Stimulated activated CD8-positive, alpha-beta memory T cell treated with anti-CD3 and anti-CD28 coated beads, Interleukin-12 subunit alpha, Interleukin-12 subunit beta, amount 100 ng/mL, for 24 hours (primary cell): Measurements from ENCODE around the gene PSTK.

Source experiments
- DNase-seq: peaks from one replicate; pipeline ENCODE4 v3.0.0-alpha.2; 2020; ENCODE audit errors: extremely low read depth

The PSTK gene

DNA sequence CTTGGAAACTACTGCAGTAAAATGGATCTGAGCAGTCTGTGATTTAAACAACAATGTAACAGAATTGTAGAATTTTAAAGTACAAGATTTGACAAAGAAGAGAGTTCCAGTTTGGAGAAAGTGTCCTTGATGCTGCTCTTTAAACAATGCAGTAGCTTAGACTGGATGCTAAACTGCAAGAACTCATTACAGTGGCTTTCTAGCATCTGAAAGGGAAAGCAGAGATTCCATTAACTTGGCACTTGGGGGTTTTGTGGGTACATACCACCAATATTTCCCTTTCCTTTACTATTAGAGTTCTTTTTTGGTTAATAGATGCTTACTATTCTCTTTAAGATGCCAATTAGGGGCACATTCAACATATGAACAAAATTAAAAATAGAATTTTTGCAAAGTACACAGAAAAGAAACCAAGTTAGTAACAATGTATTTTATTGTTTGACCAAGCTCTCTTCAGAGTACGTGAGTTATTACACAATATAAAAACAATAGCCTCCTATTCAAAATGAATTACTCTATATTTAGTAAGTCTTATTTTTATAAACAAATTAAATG is 11.9 kb downstream of the PSTK start:
- no peak for DNase-seq

DNA sequence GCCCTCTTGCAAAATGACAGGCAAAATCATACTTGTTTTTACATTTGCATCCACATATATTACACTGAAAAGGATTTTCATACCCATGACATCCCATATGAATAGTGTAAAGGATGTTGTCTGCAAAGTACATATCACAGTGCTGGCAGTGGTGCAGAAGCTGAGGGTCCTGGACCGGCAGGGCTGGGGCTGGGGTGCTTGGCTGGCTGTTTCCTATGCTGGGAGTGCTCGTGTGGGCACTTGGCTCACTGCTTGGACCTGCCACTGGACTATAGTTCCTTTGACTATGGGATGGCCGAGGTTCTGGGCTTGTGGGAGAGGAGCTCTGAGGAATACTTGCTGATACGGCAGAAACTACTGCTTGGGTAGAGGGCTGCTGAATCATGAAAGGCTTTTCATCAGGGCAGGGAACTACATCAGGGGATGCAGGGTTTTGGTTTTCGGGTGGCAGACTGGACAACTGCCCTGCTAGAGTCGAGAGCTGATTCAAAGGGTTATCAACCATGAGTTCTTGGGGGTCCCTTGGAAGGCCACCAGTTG is 13.7 kb downstream of the PSTK start:
- no peak for DNase-seq

DNA sequence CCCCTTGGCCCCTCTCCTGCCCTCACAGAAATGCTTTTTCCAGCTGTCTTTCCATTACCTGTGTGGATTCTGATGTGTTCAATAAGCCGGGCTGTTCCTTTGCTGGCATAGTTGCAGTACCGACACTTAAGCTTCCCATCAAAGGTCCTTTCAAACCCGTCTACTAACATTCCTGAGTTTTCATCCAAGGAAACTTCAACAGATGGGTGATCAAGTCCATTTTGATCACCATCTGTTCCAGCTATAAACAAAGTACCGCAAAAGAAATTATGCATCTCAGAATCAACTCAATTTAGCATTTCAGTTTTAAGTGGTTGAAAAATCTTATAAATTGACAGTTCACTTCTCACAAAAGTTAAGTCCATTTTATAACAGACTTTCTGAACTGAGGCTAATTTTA is 15.7 kb downstream of the PSTK start:
- no peak for DNase-seq

DNA sequence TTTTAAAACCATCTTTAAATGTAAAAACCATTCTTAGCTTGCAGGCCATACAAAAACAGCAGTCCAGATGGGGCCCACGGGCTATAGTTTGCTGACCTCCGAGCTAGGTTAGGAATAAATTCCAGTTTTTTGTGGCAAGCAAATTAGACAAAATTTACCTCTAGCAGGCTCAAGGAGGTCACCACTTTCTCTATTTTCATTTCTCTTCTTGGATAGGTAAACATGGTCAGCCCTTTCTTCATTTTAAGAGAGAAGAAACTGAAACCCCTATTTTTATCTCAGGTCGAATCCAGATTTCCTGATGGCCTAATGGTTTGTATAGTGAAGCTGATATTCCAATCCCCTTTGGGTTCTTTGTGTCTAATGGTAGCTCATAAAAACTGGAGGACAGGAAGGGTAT is 17.7 kb downstream of the PSTK start:
- DNase-seq, result no peak

DNA sequence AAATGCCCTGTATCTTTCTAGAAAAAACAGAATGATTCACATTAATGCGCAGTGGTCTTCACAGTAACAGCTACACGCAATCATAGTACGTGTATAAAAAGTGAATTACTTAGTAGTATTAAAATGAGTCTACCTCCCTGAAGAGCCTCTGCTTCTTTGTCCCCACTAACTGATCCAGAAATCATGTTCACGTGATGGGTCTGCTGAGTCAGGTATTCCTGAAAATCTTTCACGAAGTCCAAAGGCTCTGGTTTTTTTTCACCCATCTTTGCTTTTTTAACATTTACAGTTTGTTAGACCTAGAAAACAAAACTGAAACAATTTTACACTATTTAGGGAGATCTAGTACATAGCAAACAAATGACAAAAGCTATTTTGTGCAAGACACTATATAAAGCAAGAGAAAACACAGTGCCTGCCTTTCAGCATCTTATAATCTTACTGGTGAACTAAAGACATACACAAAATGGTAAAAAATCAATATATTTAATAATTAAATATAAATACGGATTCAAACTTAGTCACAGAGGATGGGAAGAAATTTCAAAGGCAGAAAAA is 18.2 kb downstream of the PSTK start:
- DNase-seq, result no peak

DNA sequence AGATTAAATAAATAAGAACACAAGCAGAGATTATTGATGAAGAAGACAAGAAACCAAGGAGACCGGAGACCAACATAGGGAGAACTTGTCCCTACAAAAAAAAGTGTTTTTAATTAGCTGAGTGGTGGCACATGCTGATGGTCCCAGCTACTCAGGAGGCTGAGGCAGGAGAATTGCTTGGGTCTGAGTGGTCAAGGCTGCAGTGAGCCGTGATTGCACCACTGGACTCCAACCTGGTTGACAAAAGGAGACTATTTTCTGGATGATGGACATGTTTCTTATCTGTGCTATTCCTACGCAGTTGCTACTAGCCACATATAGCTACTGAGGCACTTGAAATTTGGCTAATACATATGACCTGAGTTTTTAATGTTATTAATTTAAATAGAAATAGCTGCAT is 18.7 kb downstream of the PSTK start:
- no peak for DNase-seq

DNA sequence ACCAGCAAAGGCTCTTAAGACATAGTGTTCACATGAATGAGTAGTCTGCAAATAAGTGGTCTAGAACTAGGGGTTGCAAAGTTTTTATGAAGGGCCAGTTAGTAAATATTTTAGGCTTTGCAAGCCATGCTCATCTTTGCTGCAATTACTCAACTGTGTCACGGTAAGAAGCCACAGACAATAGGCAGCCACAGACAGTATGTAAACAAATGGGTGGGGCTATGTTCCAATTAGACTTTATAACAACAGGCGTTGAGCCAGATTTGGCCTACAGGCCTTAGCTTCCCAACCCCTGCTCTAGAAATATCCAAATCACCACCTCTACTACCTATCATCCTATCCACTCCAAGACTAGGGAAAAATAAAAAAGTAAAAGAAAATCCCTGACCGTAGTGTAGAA is 19.1 kb downstream of the PSTK start:
- no peak for DNase-seq

DNA sequence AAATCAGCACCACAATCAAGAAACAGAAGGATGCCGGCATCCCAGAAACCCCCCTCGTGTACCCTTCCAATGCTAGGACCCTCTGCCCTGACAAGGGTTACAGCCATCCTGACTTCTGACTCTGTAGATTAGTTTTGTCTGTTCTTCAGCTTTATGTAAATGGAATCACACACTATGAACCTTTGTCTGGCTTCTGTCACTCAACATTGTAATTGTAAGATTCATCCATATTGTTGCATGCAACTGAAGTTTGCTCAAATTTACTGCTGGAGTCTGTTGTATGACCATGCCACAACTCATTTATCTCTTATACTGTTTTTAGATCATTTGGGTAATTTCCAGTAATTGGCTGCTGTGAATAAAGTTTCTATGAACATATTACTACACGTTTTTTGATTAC is 20.0 kb downstream of the PSTK start:
- no peak for DNase-seq

DNA sequence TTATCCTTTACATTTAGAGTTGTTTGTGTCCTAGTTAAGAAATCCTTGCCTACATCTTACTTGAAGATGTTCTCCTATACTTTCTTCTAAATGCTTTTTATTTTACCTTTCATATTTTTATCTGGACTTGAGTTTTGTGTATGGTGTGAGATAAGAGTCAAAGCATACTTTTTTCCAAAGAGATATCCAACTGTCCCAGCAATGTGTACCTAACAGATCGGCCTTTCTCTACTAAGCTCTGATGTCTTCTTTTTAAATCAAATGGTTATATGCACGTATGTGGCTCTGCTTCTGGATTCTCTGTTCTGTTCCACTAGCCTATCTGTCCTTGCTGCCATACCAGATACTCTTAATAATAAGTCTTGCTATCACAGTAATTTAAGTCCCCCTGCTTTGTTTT is 21.2 kb downstream of the PSTK start:
- no peak for DNase-seq

DNA sequence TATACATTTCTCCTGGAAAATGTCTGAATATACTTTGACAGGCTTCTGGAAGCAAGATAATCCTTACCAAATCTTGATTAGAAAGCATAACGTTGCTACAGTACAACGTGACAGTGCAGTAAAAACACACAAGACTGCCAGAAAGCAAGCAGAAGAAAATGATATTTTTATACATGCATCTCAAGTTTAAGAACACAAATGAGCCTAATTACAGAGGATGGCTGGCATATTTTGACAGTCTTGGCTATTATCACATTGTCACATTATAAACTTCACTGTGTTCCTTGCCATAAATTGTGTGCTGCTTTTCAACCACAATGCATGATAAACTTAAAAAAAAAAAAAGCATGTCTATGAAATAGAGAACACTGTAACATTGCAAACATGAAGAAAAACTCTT is 24.1 kb downstream of the PSTK start:
- no peak for DNase-seq

DNA sequence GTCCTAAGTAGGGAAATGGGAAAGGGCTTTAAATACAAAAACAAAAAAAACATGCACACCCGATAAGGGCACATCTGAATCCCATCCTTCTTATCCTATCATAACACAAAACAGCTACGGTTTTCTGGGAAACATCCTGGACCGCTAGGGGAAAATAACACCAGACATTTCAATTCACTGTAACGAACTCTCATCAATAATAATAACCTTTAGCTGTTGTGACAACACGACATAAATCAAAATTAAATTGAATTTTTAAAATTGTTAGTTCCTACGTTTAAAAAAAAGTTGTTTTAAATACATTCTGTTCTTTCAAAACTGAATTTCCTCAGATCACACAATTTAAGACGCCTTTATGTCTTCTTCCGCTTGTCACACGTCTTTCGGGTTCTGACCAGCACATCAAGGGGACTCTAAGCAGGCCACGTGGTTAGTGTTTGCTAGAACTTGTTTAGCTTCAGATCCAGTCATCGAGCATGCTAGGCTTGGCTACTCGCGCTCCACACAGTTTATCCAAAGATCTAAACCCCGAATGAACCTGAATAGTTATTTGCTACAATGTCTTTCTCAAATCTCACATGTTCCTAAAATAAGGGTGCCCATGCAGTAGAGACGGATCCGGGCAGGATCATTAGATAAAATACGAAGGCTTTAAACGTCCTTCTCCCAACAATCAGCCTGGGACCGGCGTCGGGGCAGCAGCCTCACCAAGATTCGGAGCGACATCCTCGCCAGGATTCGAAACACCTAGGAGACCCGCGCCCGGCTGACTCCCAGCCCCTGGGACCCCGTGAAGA is 27.6 kb downstream of the PSTK start:
- DNase-seq, result no peak

DNA sequence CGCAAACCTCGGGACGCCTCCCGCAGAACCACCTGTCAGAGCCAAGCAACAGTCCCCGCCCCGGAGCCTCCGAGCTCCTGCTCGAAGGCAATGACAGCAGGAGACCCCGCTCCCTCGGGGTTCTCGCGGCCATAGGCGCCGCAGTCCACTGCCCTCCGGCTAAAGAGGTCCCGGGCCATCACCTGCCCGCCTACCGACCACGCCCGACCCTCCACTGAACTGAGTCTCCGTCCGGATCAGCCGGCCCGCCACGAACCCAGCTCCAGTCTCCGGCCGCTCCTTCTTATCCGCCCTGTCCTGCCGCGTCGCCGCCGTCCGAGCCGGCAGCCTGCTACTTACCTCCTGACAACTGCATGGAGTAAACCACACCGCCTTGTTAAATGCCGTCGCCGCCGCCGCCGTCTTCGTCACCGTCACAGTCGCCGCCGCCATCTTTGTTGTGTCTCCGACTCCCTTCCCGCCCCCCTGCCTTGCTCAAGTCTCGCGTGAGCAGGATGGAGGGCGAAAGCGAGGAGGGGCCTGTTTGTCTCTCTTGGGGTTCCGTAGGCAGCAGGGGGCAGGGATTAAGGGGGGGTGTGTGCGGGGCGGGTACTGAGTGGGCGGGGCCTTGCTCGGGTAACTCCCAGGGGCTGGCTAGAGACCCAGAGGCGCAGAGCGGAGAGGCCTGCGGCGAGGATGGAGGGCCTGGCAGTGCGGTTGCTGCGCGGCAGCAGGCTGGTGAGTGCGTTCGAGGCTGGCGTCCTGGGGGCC is 28.3 kb downstream of the PSTK start, which contains the start of the genes ACADSB and IKZF5:
TSS of gene ACADSB (plus strand) at position 652 of the 750 bp plus-strand sequence. CDS start at position 676, 24 bp downstream.
TSS of gene IKZF5 (minus strand) at position 441 of the 750 bp plus-strand sequence. CDS start 10,170 bp downstream, outside the sequence.
- peak; percentile 89 for DNase-seq

DNA sequence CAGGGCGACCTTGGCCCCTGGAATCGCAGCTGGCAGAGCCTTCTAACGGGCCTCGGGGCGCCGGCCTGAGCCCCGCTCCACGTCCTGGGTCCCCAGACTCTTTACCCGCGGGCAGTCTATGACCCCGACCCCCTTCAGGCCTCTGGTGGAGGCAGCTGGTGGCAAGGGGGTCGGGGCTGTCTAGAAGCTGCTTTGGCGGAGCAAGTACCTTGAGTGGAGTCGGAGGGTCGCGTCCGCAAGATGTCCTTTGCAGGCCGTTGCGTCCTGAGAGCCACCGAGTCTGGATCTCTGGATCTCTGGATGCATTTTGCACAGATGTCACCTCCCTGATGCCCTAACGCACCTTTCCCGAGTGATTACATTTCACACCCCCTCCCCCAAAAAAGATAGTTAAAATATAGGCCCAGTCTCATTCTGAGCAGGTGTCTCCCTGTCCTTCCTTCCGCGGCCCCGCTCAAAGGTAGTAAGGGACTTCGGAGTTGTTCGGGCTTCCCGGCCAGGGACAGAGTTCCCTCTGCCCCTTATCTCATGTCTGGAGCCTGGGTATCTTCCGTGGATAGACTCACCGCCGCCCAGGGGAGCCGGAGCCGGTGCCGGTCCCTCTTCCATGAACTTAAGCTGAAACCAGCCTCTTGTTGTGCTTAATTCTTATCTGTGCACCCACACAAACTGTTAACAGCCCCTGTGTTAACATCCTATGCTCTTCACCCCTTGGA is 29.1 kb downstream of the PSTK start:
- DNase-seq, result peak; percentile 1

DNA sequence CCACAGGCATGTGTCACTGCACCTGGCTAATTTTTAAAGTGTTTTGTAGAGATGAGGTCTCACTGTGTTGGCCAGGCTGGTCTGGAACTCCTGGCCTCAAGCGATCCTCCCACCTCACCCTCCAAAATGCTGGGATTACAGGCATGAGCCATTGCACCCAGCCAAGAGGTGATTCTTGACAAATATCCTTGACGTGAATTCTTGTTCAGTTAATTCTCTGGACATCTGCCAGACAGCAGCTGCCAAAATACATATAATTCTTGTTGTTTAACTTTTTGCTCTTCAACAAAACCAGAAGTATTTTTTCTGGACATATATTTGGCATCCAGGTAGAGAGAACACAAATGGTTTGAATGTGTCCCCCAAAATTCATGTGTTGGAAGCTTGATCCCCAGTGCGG is 31.8 kb downstream of the PSTK start:
- DNase-seq, result no peak

DNA sequence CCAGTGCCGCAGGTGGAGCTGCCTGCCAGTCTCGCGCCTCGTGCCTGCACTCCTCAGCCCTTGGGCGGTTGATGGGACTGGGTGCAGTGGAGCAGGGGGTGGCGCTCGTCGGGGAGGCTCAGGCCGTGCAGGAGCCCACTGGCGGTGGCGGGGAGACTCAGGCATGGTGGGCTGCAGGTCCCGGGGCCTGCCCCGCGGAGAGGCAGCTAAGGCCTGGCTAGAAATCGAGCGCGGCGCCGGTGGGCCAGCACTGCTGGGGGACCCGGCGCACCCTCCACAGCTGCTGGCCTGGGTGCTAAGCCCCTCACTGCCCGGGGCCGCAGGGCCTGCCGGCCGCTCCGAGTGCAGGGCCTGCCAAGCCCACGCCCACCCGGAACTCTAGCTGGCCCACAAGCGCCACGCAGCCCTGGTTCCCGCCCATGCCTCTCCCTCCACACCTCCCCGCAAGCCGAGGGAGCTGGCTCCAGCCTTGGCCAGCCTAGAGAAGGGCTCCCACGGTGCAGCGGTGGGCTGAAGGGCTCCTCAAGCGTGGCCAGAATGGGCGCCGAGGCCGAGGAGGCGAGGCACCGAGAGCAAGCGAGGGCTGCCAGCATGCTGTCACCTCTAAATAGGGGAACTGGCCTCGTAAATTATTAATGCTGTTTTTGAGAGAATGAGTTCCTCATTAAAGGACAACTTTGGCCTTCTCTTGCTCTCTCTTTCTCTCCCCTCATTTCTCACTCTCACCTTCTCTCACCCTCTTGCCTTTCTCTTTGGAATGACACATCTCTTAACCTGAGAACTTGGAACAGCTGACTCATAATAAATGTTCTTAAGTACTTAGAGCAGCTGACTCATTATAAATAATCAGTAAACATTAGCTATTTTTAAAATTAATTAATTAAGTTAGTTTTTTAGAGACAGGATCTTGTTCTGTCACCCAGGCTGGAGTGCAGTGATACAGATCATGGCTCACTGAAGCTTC is 33.5 kb downstream of the PSTK start:
- no peak for DNase-seq

DNA sequence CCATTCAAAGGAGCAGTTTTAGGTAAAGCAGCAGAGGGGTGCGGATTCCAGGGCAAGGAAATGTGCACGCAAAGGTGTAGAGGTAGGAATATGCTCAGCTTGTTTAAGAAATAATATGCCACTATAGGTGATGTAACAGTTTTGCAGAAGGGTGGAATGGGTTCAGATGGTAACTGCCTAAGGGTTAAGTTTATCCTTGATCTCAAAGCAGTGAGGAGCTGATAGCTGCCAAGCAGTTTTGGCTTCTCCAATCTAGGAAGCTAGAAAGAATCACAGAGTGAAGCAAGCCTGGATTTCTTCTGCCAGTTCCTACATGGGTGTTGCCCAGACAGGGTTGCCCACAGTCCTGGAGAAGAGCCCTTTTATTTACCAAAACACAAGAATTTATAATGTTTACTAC is 34.6 kb downstream of the PSTK start:
- no peak for DNase-seq

DNA sequence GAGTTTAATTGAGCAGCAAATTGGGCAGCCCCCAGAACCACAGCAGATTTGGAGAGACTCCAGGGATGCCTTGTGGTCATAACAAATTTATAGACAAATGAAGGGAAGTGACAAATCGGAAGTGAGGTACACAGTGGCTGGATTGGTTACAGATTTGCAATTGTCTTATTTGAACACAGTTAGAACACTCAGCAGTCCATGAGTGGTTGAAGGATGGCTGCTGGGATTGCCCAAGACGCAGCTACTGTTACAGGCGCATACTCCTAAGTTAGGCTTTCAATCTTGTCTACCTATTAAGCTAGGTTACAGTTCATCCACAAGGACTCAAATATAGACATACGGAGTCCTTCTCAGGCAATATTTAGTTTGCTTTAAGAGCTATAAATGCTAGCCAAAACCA is 36.0 kb downstream of the PSTK start:
- DNase-seq, result no peak

DNA sequence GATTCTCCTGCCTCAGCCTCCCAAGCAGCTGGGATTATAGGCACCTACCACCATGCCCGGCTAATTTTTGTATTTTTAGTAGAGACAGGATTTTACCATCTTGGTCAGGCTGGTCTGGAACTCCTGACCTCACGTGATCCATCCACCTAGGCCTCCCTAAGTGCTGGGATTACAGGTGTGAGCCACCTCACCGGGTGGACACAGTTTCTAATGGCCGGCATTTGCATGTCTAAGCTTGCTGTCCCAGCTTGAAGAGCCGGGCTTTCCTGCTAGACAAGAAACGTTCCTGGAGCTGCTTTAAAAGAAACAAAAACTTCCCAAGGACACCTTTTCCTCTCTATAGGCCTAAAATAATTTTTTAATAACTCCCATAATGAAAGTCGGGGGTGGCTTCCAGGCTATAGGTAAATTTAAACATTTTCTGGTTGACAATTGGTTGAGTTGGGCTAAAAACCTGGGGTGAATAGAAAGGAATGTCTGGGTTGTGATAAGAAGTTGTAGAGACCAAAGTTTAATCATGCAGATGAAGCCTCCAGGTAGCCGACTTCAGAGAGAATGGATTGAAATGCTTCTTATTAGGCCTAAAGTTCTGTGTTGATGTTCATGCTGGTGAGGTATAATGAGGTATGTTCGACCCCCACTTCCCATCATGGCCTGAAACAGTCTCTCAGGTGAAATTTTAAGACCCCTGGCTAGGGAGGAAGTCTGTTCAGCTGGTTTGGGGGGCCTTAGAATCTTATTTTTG is 37.4 kb downstream of the PSTK start:
- DNase-seq, result no peak

DNA sequence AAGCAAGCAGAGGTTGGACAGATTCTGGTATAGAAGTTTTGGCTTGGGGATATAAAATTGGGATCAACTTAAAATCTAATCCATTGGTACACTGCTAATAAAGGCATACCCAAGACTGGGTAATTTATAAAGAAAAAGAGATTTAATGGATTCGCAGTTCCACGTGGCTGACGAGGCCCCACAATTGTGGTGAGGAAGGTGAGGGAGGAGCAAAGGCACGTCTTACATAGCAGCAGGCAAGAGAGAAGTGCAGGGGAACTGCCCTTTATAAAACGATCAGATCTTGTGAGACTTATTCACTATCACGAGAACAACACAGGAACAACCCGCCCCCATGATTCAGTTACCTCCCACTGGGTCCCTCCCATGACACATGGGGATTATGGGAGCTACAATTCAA is 38.3 kb downstream of the PSTK start:
- no peak for DNase-seq

DNA sequence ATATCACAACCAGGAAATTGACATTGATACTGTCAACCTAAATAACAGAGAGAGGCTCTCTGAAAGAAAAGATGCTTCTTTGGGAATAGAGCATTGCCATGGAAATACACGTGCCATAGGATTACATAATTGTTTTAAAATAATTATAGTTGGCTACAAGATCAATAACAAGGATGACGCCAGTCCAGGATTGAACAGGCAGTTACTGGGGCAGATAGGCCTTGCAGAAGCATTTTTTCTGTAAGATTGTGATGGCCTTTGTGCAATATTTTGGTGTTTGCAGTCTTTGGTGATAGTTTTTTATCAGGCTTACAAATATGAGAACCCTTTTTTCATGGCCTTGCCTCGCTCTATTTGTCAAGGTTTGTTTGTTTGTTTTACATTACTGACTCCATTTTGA is 39.1 kb downstream of the PSTK start:
- DNase-seq, result no peak
